ENCODE measurements around the gene HID1.
"Not testable (repeated sequence)": the region's sequence is repeated elsewhere in the genome, so short reads cannot be mapped to it uniquely, and the experiment has no call there.

HID1 gene, protein sequence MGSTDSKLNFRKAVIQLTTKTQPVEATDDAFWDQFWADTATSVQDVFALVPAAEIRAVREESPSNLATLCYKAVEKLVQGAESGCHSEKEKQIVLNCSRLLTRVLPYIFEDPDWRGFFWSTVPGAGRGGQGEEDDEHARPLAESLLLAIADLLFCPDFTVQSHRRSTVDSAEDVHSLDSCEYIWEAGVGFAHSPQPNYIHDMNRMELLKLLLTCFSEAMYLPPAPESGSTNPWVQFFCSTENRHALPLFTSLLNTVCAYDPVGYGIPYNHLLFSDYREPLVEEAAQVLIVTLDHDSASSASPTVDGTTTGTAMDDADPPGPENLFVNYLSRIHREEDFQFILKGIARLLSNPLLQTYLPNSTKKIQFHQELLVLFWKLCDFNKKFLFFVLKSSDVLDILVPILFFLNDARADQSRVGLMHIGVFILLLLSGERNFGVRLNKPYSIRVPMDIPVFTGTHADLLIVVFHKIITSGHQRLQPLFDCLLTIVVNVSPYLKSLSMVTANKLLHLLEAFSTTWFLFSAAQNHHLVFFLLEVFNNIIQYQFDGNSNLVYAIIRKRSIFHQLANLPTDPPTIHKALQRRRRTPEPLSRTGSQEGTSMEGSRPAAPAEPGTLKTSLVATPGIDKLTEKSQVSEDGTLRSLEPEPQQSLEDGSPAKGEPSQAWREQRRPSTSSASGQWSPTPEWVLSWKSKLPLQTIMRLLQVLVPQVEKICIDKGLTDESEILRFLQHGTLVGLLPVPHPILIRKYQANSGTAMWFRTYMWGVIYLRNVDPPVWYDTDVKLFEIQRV

DNA sequence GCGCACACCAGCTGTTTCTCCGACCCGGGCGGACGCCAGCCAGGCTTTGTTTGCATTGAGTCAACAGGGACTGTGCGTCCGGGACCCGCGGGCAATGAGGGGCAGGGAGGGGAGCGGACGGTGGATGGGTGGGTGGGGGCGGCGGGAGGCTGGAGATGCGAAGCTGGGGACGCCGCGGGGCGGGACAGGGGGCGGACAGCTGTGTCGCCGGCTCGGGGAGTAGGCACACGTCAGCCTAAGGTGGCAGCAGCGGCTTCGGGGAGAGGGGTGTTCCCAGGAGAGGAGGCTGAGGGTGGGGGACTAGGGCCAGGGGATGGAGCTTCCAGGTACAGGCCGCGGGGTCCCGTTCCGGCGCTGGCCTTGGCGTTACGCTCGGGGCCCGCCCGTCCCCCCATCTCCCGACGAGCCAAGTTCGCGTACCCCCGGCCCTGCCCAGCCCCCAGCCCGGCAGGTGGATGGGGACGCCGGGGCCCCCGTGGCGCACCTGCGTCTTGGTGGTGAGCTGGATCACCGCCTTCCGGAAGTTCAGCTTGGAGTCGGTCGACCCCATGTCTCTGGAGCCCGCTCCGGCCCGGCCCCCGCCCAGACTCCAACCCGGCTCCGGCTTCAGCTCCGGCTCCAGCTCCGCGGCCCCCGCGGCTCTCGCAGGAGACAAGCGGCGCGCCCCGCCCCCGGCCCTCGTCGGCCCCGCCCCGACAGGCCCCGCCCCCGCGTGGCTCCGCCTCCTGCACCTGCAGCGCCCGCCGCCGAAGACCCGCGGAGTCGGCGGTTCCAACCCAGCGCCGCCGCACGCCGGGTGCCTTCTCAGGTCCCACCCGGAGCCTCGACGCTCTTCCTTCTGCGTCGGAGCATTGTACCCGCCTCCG lies at the start of gene HID1:
HID1 (minus strand) TSS at position 653 of the 866 bp plus-strand sequence; CDS start at position 550, 103 bp downstream.
- no peak for DNase-seq

DNA sequence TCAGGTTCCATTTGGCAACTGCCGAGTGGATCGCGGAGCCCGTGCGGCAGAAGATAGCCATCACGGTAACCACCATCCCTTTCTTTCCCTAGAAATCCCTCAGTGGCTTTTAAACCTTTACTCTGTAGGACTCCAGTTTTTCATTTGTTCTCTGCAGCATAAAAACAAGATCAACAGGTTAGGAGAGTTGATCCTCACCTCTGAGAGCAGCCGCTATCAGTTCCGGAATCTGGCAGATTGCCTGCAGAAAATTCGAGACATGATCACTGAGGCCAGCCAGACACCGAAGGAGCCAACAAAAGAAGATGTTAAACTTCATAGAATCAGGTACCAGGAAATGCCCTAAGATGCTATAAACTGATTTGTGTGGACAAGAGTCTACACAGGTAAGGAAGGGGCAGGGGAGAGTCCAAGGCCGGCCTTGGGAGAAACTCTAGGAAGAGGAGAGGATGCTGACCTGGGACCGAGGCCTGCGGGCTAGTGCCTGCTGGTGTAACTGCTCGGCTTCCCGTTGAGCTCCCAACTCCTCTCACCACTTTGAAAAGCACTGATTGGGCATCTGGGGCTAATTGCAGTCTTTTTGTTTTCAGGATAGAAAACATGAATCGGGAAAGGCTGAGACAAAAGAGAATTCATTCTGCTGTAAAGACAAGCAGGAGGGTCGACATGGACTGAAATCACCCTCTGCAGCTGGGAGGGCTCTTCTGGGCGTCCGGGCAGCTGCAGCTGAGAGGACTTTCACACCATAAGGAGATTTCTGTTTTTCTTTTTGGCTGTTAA lies 48.0 kb upstream of the HID1 start:
- DNase-seq = no peak

DNA sequence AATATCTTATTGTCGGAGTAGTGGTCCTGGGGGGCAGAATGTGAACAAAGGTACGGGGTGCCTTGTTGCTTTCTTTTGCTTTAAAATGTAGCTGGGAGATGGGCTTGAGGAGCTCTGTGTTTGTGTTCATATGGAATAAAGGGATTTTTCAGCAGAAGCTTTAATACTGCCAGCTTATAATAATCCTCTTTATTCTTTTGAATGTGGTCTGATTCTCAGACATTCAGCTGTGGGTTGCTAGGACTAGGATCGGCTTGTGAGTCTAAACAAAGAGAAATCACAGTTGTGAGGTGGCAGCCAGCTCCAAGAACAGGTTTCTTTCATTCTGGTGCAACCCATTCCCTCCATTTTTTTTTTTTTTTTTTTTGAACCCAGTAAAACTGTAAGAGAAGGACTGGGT lies 47.2 kb upstream of the HID1 start:
- DNase-seq = no peak

DNA sequence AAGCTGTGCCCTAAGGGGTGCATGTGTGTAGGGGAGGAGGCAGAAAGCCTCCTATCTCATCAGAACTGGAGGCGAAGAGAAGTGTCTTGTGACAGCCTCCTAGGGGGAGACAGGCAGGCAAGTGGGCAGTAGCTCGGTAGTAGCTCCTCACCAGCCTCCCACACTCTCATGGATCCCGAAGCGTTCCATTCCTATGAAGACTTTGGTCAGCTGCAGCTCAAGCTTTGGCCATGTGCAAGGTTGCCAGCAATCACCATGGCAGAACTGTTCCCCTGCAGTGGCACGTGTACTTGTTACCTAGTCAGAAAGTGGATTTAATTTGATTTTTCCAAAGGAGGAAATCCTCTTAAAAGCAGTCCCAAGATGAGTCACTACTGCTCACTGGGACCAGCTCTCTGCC lies 46.6 kb upstream of the HID1 start:
- no peak for DNase-seq

DNA sequence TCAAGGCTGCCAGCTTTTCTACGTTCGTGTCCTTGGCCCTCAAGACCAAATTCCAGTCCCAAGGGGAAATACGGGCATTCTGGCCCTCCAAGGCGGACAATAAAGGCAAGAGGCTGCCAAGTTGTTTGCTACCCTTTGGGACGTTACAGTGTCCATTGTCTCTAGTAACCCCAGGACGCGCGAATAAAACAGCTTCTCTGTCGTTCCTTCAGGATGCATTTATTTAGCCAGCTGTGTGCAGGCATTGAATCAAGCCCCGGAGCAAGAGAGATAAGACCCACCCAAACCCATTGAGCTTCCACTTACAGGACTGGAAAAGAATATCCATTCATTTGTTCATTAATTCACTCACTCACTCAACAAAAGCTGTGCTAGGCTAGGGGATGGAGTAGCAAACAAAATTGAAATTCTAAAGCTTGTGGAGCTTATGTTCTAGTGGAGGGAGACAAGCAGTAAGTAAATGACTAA lies 40.6 kb upstream of the HID1 start:
- no peak for DNase-seq

DNA sequence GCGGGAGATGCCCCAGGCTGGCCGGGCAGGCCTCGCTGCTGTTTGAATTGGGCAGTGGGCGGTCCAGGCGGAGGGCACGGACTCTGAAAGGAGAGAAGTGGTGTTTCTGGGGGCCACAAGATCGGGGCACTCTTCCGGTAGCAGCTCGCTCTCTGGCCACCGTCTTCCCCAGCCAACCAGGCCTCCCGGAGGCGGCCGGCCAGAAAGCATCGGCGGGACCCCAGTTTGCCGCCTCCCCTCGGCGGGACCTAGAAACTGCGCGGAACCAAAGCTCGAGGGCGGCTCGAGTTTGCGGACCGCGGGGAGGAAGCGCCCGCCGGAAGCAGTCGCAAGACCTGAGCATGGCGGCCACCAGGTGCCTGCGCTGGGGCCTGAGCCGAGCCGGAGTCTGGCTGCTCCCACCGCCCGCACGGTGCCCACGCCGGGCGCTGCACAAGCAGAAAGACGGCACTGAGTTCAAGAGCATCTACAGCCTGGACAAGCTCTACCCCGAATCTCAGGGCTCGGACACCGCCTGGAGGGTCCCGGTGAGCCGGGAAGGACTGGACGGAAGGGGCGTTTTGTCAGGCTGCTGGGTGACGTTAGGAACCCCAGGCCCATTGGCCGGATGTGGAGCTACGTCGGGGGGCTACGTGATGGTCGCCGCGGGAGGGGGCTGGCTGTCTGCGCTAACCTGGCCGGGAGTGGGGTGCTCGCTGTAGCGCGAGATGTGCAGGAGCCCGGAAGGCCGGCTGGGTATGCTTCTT lies 40.0 kb upstream of the HID1 start, which contains the start of gene MRPL58:
MRPL58 (plus strand) TSS at position 325 of the 746 bp plus-strand sequence; CDS start at position 342, 17 bp downstream.
- DNase-seq = peak; percentile 66

DNA sequence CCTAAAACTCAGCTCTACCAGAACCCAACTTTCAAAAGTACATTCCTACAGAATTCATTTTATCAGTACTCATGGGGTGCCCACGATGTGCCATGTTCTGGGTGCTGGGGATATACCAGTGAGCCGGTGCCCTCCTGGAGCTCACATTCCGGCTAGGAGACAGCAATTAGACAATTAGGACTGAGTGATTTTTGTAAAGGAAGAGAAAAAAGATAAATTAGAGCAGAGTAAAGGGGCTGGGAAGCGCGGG lies 39.5 kb upstream of the HID1 start:
- no peak for DNase-seq

DNA sequence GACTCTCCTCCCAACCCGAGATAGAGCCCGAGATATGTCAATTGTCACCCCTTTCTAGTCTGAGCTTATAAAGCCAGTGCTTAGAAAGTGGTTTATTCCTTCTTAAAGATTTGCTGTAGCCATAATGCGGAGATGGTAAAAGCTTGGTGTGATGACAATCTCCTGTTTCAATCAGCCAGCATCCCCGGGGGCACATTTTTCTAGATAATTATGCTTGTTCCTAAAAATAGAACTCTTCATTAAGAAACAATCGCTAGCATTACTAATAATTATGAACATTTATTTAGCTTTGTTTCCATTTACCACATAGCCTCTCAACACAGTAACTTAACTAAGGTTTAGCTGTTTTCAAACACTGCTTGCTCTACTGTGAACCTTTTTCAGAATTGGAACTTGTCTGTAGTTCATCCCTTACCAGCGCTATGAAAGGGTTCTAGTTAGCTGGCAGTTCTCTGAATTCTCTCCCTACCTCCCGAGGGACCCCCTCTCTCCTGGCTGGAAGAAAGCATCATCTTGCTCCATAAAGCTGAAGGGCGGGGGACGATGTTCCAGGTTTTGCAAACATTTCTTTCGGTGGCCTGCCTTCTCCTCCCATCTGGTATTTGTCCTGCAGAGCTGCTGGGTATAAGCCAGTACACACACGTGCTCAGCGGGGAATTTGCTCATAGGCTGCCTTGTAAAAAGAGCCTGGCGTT lies 39.0 kb upstream of the HID1 start:
- peak; percentile 63 for DNase-seq

DNA sequence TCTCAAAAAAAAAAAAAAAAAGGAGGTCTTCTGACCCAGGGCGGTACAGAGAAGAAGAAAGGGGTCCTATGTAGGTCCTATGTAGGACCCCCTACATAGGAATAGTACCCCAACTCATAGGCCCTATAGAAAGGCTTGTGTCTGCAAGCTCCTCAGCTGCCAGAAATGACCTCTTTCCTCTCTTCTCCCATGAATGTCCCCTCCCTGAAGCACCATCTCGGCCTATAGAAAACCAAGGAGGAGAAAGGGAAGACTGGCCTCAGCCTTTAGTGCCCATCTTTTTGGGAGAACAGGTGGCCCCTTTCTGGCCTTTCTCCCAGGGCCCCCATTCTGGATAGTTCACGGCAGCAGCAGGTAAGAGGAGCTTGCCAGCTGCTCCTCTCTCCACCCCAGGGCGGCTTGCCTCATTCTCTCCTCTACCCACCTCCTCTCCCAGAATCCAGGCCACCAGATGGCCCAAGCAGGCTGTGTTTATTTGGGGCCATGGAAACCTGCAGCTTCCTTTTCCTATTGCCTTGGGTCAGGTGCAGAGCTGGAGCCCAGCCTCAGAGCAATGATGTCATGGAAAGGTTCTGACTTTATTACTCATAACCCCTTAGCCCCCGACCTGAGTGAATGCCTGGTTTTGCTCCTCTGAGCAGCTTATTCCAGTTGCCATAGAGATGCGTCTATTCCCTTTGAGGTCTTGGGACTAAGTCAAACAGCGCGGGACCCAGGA lies 38.3 kb upstream of the HID1 start:
- peak; percentile 76 for DNase-seq

DNA sequence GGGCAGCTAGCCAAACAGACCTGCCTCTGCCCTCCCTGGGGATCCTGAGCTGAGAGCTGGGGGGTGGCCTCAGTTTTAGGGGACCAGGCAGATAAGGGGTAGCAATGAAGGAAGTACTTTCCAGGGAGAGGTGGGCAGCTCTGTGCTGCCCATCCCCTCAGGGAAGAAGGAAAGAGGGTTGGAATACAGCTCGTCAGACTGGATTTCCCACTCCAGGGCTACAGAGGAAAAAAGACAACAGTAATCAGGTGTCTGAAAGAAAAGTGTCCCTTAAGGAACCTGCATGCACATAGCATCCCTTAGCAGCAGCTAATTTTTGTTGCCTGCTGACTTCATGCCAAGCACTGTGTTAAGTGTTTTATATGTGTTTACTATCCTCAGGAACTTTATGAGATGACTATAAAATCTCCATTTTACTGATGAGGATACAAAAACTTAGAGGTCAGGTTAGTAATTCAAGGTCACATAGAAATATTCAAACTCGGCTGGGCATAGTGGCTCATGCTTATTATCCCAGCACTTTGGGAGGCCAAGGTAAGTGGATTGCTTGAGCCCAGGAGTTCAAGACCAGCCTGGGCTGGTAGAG lies 36.7 kb upstream of the HID1 start:
- DNase-seq = no peak

DNA sequence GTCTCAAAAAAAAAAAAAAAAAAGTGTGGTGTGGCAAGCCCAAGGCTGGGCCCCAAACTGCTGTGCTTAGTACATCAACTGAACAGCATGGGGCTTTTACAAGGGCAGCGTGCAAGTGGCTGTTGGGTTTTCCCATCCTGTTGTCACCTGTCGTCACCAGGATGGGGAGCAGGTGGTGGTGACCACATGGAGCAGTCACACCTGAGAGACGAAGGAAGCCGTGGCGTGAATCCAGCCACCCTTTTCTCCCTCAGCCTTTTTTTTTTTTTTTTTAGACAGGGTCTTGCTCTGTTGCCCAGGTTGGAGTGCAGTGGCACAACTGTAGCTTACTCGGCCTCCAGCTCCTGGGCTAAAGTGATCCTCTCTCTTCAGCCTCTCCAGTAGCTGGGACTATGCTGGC lies 35.8 kb upstream of the HID1 start:
- DNase-seq = no peak

DNA sequence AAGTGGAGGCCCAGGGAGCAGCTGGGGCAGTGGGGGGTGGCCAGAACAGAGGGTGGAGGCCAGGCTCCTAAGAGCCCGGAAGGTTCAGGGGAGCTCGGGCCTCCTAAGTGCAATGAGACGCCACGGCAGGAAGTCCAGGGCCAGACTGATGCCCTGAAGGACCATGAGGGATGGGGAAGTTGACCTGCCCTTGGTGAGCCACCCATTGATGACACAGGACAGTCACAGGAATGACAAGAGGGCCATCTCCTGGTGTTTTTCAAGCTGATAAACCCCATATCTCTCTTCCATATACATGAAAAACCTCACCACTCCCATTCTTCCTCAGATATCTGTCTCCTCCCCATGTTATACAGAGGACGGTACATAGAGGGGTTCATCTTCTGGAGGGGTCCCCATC lies 34.1 kb upstream of the HID1 start:
- DNase-seq = no peak

DNA sequence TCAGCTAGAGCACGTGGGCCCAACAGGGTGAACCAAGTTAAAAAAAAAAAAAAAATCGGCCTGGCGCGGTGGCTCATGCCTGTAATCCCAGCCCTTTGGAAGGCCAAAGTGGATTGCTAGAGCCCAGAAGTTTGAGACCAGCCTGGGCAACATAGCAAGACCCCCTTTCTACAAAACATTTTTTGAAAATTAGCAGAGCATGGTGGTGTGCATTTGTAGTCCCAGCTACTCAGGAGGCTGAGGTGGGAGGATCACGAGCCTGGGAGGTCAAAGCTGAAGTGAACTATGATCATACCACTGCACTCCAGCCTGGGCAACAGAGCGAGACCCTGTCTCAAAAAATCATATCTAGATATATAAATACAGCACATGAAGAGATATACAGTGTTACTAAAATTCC lies 33.5 kb upstream of the HID1 start:
- not testable (repeated sequence) for DNase-seq

DNA sequence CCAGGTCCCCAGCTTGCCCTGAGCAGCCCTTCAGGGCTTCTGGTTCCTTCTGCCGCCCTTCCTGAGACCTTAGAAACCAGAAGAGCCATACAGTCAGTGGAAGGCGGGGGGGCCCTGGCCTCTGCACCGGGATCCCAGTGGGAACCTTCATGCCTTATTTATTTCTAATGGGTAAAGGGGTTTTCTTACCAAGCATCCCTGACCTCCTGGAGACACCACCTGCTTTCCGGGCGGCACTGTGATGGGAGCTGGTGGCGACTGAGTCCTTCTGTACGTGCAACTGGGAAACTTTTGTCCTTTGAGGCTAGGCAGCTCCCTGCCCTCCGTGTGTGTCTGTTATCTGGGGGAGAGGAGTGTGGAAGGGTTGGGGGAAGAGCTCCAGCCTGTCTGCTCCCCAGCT lies 32.7 kb upstream of the HID1 start:
- no peak for DNase-seq

DNA sequence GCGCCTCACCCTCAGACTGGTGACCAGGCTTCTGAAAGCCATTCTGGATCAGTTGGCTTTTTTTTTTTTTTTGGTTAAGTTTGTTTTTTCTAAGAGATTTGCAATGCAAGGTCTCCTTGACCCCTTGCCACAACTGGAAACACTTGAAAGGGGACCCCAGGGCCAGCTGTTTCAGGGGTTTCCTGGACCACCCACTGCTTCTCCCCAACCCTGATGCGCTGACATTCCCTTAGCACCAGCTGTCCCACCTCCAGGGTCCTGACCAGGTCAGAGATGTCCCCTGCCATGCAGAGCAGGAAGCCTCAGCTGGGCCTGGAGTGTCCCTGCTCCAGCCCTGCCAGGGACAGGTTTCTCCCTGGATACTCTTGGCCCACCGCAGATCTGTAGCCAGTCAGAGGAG lies 31.8 kb upstream of the HID1 start:
- DNase-seq = no peak

DNA sequence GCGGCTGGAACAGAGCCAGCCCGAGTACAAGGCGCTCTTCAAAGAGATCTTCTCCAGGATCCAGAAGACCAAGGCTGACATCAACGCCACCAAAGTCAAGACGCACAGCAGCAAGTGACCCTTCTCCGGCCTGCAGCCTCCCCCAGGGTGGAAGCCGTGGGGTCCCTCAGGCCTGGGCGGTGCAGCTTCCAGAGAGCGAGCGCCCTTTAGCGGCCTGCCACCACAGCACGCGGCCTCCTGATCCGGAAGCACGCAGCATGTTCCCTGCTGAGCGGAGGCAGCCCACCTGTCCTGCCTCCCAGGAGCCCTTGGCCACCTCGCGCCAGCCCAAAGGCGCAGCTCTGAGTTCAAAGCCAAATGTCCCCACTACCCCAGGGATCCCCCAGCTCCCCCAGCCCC lies 31.4 kb upstream of the HID1 start:
- DNase-seq = no peak

DNA sequence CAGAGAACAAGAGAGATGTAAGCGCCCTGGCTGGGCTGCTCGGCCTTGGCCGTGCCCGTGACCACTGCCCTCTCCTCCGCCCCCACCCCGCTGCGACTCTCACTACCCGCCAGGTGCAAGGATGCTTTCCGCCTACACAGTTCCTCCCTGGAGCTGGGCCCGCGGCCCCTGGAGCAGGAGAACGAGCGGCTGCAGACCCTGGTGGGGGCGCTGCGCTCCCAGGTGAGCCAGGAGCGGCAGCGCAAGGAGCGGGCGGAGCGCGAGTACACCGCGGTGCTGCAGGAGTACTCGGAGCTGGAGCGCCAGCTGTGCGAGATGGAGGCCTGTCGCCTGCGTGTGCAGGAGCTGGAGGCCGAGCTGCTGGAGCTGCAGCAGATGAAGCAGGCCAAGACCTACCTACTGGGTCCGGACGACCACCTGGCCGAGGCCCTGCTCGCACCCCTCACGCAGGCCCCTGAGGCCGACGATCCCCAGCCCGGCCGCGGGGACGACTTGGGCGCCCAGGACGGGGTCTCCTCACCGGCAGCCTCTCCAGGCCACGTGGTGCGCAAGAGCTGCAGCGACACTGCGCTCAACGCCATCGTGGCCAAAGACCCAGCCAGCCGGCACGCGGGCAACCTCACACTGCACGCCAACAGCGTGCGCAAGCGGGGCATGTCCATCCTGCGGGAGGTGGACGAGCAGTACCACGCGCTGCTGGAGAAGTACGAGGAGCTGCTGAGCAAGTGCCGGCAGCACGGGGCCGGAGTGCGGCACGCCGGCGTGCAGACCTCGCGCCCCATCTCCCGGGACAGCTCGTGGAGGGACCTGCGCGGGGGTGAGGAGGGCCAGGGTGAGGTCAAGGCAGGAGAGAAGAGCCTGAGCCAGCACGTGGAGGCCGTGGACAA lies 30.8 kb upstream of the HID1 start:
- DNase-seq = no peak

DNA sequence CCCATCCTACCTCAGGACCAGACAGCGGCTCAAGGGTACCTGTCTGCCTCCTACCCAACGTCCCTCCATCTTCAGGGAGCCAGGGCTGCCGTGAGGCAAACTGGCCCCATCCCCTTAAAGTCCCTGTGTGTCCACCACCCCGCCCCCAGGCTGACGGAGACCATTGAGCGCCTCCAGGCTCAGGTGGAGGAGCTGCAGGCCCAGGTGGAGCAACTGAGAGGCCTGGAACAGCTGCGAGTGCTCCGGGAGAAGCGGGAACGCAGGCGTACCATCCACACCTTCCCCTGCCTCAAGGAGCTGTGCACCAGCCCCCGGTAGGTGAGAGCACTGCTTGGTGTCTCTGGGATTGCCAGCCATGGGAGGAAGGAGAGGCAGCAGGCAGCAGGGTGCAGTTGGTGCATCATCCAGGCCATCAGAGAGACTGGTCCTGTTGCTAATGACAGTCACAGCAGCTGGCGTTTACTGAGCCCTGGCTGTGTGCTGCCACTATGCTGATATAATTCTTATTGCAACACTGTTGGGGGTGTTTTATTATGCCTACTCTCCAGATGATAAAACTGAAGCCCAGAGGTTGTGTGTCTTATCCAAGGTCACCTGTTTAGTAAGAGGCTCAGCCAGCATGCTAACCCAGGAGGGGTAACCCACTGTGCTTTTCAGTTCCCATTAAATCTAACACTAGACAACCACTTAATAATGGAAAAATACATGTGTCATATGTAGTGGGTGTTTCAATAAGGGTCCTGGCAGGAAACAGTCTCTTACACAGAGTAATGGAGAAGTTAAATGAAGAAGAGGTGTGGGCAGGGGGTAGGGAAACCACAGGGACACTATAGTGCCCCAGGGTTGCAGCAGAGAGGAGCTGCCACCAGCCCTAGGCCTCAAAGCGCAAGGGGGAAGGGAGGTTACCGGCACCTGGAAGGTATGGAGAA lies 29.6 kb upstream of the HID1 start:
- DNase-seq = no peak
